Measurements from ENCODE around the gene ST3GAL4. TPM values are rescaled to one million over a fixed set of nuclear protein-coding genes. Genes with fewer than 3 reads are reported as not detected.

Gene ST3GAL4
- total and polyA plus RNA-seq, 2 donors (not counting 1 experiment from before 2014, with no cell fraction given) = 1.1 to 1.9 TPM

GRCh38 chr11:126339073-126339862 lies 16.2 kb upstream of the ST3GAL4 start:
- no peaks in the 10 kb centered on the region for H4K20me1 ChIP-seq (ENCODE audit: control insufficient read depth, insufficient read depth, low read length, poor library complexity, severe bottlenecking)
- H3K79me2 ChIP-seq (ENCODE audit: control insufficient read depth, insufficient read depth, low read length) = no peaks in the 10 kb centered on the region
- peaks cover 0 to 70% of the 10 kb centered on the region in 2 experiments for H3K36me3 ChIP-seq (replicated peaks in 1 of 2; ENCODE audit: control extremely low read depth in 1 of 2, control insufficient read depth in 1 of 2, extremely low read depth in 1 of 2, insufficient read depth in 2 of 2, low read length in 1 of 2)
- Mint-ChIP-seq H3K27me3 (no peaks in the 10 kb centered on the region), H3K27ac (no peak overlapping the region), H3K4me3 (no peak overlapping the region), H3K9me3 (ENCODE audit: insufficient read depth) (no peaks in the 10 kb centered on the region), H3K4me1 (peaks cover 6% of the 10 kb centered on the region)
- no peak overlapping the region for H3K9ac ChIP-seq (ENCODE audit: low read length)
- H3K4me3 ChIP-seq (ENCODE audit: control extremely low read depth in 1 of 5, extremely low read depth in 1 of 5, insufficient read depth in 1 of 5, low read depth in 2 of 5, low read length in 4 of 5) = no peak overlapping the region
- no peak overlapping the region for H3K4me2 ChIP-seq (replicated peaks; ENCODE audit: low read depth, low read length, poor library complexity, severe bottlenecking)
- H3K9me3 ChIP-seq (ENCODE audit: control extremely low read depth in 1 of 3, control insufficient read depth in 2 of 3, insufficient read depth in 1 of 3, low read length in 2 of 3) = no peaks in the 10 kb centered on the region
- ChIA-PET CTCF (no interaction called here), POLR2A (no interaction called here)
- no peak overlapping the region for H3K27ac ChIP-seq (ENCODE audit: low read length in 2 of 2)
- no peak for TF ChIP-seq EZH2 (IDR thresholded peaks at IDR 0.05; ENCODE audit: borderline replicate concordance, insufficient read depth, low read depth, low read length, poor library complexity, severe bottlenecking)
- TF ChIP-seq, protein P1, sequence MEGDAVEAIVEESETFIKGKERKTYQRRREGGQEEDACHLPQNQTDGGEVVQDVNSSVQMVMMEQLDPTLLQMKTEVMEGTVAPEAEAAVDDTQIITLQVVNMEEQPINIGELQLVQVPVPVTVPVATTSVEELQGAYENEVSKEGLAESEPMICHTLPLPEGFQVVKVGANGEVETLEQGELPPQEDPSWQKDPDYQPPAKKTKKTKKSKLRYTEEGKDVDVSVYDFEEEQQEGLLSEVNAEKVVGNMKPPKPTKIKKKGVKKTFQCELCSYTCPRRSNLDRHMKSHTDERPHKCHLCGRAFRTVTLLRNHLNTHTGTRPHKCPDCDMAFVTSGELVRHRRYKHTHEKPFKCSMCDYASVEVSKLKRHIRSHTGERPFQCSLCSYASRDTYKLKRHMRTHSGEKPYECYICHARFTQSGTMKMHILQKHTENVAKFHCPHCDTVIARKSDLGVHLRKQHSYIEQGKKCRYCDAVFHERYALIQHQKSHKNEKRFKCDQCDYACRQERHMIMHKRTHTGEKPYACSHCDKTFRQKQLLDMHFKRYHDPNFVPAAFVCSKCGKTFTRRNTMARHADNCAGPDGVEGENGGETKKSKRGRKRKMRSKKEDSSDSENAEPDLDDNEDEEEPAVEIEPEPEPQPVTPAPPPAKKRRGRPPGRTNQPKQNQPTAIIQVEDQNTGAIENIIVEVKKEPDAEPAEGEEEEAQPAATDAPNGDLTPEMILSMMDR (IDR thresholded peaks at IDR 0.05) = no peak
- no peak for ATAC-seq (ENCODE audit: low read depth)
- H2AFZ ChIP-seq (ENCODE audit: insufficient read depth, low read depth, low read length, poor library complexity, severe bottlenecking) = no peak overlapping the region
- H3K4me1 ChIP-seq (ENCODE audit: control insufficient read depth in 2 of 2, insufficient read depth in 2 of 2, low read length in 2 of 2) = no peaks in the 10 kb centered on the region
- DNase-seq = no peak
- H3K27me3 ChIP-seq (replicated peaks in 1 of 4; ENCODE audit: control extremely low read depth in 1 of 4, control insufficient read depth in 3 of 4, insufficient read depth in 4 of 4, low read length in 3 of 4) = no peaks in the 10 kb centered on the region
- WGBS (ENCODE audit: insufficient coverage) = 95% methylated on average over 15 of the region's 15 CpGs
- intact Hi-C loops (cut with micrococcal nuclease) = no loop called here

GRCh38 chr11:126339863-126340434 lies 15.5 kb upstream of the ST3GAL4 start:
- intact Hi-C loops (cut with micrococcal nuclease) = no loop called here
- Histone ChIP-seq H3K4me2 (replicated peaks; ENCODE audit: low read depth, low read length, poor library complexity, severe bottlenecking) (no peak overlapping the region), H4K20me1 (ENCODE audit: control insufficient read depth, insufficient read depth, low read length, poor library complexity, severe bottlenecking) (no peaks in the 10 kb centered on the region), H3K4me1 (ENCODE audit: control insufficient read depth in 2 of 2, insufficient read depth in 2 of 2, low read length in 2 of 2) (no peaks in the 10 kb centered on the region), H3K4me3 (ENCODE audit: control extremely low read depth in 1 of 5, extremely low read depth in 1 of 5, insufficient read depth in 1 of 5, low read depth in 2 of 5, low read length in 4 of 5) (no peak overlapping the region), H3K27ac (ENCODE audit: low read length in 2 of 2) (no peak overlapping the region), H3K9ac (ENCODE audit: low read length) (no peak overlapping the region), H2AFZ (ENCODE audit: insufficient read depth, low read depth, low read length, poor library complexity, severe bottlenecking) (no peak overlapping the region), H3K79me2 (ENCODE audit: control insufficient read depth, insufficient read depth, low read length) (no peaks in the 10 kb centered on the region), H3K27me3 (replicated peaks in 1 of 4; ENCODE audit: control extremely low read depth in 1 of 4, control insufficient read depth in 3 of 4, insufficient read depth in 4 of 4, low read length in 3 of 4) (no peaks in the 10 kb centered on the region), H3K9me3 (ENCODE audit: control extremely low read depth in 1 of 3, control insufficient read depth in 2 of 3, insufficient read depth in 1 of 3, low read length in 2 of 3) (no peaks in the 10 kb centered on the region), H3K36me3 (replicated peaks in 1 of 2; ENCODE audit: control extremely low read depth in 1 of 2, control insufficient read depth in 1 of 2, extremely low read depth in 1 of 2, insufficient read depth in 2 of 2, low read length in 1 of 2) (peaks cover 0 to 70% of the 10 kb centered on the region in 2 experiments)
- ChIA-PET POLR2A (no interaction called here), CTCF (no interaction called here)
- no peak overlapping the region for H3K27ac Mint-ChIP-seq
- H3K4me1 Mint-ChIP-seq = peaks cover 6% of the 10 kb centered on the region
- no peak overlapping the region for H3K4me3 Mint-ChIP-seq
- ATAC-seq (ENCODE audit: low read depth) = no peak
- no peak for TF ChIP-seq EZH2 (IDR thresholded peaks at IDR 0.05; ENCODE audit: borderline replicate concordance, insufficient read depth, low read depth, low read length, poor library complexity, severe bottlenecking)
- TF ChIP-seq, protein P1 (IDR thresholded peaks at IDR 0.05) = no peak
- over 99% methylated on average over 10 of the region's 11 CpGs for WGBS (ENCODE audit: insufficient coverage)
- no peaks in the 10 kb centered on the region for H3K9me3 Mint-ChIP-seq (ENCODE audit: insufficient read depth)
- DNase-seq = no peak
- no peaks in the 10 kb centered on the region for H3K27me3 Mint-ChIP-seq
